NCI-H748 (cell line): ENCODE measurements around the gene GINS1.

Experiments used
- DNase-seq: peaks from one replicate; lab custom pipeline; 2025; ENCODE audit not compliant: unreplicated experiment; lab: John Stamatoyannopoulos, UW

GINS1 gene

GRCh38 chr20:25453035-25453810 lies 45.8 kb downstream of the GINS1 start:
- peak; percentile 75 for DNase-seq

DNA sequence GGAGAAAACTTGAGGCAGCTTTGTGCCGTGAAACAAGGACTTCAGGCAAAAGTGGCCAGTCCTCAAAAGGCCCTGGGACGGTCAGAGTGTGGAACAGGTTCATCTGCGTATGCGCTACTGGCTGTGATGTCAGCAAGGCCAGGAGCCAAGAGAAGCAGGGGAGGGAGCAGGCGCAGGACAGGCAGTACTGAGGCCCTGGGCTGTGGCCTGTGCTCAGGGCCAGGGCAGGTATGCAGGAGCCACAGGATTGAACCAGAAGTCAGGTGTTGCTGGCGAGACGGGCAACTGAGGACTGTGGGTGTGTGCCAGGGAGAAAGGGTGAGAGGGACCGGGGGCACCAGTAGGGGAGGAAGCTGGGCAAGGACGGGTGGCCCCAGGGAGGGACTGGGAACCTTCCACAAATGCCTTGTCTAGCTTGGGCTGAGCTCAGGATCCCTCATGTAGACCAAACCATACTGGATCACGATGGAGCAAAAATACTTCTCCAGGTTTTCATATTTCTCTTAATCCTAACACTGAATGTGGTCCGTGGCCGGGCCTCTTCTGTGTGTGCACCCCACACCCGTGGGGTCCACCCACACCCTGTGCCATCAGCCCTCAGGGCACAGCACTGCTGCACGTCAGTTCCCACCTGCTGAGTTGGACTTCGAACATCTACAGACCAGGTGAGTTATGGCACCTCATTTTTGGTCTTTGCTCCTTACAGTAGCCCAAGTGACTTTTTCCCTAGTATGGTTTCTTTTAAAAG lies 46.9 kb downstream of the GINS1 start:
- DNase-seq, result no peak

GRCh38 chr20:25457886-25458680 lies 50.6 kb downstream of the GINS1 start:
- DNase-seq, result no peak

GRCh38 chr20:25459111-25459830 lies 51.8 kb downstream of the GINS1 start:
- no peak for DNase-seq

DNA sequence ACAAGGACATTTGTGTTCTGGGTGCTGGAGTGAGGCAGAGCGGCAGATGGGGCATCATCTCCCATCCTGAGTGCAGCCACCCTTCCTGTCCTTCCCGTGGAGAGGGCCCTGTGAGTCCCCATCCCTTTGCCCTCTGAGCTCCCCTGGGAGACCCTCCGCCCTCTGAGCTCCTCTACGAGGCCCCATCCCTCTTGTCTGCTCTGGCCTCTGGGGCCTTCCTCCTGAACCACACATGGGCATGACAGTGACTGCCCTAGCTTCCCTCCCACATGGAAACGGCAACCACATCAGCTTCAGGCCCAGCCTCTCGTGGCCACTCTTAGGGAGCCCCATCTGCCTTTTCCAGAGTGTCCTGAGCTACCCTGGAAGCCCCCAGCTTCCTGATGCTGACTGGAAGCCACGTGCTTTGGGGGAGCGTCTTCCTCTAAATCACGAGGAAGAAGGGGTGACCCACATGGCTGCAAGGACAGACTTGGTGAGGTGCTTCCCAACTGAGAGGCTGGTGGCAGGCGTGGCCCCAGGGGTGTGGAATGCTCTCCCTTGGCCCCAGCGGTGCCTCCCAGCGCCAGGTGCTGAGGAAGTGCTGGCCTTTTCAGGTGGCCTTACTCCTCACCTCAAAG lies 52.6 kb downstream of the GINS1 start:
- DNase-seq, result no peak

GRCh38 chr20:25460566-25461280 lies 53.2 kb downstream of the GINS1 start:
- no peak for DNase-seq

GRCh38 chr20:25461281-25461650 lies 53.8 kb downstream of the GINS1 start:
- no peak for DNase-seq

GRCh38 chr20:25461786-25462545 lies 54.5 kb downstream of the GINS1 start:
- no peak for DNase-seq

DNA sequence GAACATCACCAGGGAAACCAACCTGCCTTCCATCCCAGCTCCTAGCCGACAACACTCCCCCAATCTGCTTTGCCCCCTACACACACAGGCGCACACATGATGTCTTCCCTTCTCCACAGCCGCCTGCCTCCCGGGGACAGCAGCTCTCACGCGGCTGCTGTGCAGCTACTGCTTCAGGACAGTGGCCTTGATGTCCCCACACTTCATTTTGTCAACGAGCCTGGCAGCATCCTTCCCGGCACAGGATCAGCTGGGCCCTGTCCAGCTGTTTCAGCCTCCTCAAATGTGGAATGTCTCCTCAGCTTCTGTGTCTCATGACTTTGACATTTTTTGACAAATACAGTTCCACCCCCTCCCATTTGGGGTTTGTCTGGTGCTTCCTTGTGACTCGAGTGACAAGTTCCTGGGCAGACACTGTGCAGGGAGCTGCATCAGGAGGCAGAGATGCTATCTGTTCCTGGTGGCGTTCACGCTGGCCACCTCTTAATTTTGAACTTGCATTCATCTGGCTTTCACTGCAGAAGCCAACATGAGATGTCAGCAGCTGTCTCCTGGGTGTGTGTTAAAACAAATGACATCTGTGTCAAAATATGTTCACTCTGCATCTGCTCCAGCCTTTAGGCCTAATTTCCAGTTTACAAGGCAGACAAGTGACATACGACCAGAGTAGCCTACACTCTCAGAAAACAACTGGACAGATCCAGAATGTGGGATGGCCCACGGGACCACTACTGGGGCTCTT lies 57.2 kb downstream of the GINS1 start:
- DNase-seq, result no peak

DNA sequence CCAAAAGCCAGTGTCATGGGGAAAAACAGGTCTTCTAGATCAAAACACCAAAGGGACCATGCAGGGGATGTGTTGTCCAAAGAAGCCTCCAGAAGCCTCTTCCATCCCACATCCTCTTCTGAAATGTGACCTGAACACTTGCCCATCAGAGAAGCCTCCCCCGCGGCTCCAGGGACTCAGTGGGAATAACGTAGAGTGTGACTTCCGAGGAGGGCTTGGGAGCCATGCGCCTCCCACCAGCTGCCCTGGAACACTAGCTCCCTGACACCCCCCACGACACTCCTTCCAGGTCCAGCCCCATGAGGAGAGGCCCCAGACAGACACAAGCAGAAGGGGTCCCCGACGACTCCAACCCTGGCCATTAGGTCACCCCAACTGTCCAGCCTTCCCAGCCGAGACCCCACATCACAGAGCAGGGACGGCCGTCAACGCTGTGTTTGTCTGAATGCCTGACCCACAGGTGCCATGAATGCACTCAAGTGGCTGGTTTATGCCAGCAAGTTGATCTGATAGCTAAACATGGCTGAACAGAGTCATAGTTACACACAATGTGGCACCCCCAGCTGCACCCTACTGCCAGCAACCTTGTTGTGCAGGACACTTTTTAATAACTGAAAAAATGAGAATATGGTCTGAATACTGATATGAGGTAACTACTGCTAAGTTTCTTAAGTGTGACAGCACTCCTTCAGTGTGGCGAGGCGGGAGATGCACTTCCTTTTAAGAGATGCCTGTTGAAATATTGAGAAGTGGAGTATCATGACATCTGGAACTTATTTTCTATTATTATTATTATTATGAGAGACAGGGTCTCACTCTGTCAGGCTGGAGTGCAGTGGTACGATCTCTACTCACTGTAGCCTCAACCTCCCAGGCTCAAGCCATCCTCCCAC lies 58.0 kb downstream of the GINS1 start:
- no peak for DNase-seq

DNA sequence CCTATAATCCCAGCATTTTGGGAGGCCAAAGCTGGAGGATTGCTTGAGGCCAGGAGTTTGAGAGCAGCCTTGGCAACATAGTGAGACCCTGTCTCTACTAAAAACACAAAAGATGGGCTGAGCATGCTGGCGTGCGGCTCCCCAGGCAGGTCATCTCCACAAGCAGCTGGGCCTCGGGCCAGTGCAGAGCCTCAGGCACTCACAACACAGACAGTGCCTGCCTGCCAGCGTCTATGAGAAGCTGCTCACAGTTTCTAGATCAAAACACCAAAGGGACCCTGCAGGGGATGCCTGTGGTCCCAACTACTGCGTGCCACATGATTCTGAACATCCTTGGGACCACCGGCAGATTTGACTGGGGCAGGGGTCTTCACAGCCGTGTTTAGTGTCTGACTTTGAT lies 59.4 kb downstream of the GINS1 start:
- DNase-seq, result no peak

- no peak for DNase-seq
Measured at GRCh38 chr20:25467441-25467840, 60.0 kb downstream of the GINS1 start.

GRCh38 chr20:25468126-25469075 lies 60.9 kb downstream of the GINS1 start:
- no peak for DNase-seq

GRCh38 chr20:25469558-25469957 lies 62.1 kb downstream of the GINS1 start:
- DNase-seq, result no peak

DNA sequence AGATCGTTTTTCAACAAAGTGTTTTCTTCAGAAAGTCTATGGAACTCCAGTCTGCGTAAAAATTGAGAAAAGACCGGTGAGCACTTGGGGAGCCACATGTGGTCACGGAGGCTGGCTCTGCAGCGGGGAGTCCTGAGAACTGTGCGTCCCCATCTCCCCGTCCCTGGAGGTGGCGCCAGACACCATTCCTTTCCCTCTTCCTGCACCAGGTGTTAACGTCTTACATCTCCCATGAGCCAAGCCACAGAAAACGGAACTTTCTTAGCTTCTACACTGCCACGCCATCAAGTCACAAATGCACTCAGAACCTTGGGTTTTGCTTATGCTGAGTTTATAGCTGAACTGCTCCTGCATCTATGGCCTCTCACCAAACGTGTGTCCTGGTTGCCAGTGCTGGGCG lies 62.6 kb downstream of the GINS1 start:
- peak; percentile 48 for DNase-seq

GRCh38 chr20:25471020-25471419 lies 63.5 kb downstream of the GINS1 start:
- DNase-seq, result no peak
